ENCODE measurements around the gene ACKR2.

DNA sequence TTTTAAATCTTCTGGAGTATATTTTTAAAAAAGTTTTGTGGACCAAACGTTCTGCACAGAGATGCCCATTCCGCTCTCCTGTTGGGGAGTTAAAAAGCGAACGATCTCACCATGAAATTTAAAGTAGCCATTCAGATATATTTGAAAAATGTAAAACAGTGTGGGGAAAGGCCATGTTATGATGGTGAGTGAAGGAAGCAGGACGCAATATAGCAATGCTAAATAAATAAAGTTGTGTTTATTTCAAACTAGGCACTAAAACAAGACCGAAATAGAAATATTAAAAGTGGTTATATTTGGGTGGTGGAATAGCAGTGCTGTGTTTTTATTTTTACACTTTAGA lies 35.9 kb upstream of the ACKR2 start:
- peak; percentile 49 for TF ChIP-seq POLR2A (IDR thresholded peaks at IDR 0.05; ENCODE audit: low read length)
- TF ChIP-seq GATA1 (IDR thresholded peaks at IDR 0.05; ENCODE audit: low read depth, low read length) = no peak

Measured in erythroblast (primary cell).